IMR-90 (cell line): ENCODE measurements around the gene TBC1D16. TPM values are rescaled to one million over a fixed set of nuclear protein-coding genes. Genes with fewer than 3 reads are reported as not detected.

Experiments
- ATAC-seq: fragments of 200-7000 bp; cut with Tn5 transposase; 2 replicates; pipeline ENCODE4 v1.9.1; 2020; ENCODE audit warnings: low read depth, mild to moderate bottlenecking, moderate library complexity
- BruUV-seq: library from RNA; stranded (reverse); fragments of 400-500 nt; replicated peaks from 2 replicates; lab custom pipeline; 2021; lab: Mats Ljungman, UMichigan
- CTCF ChIA-PET: fragments of 300-600 bp; formaldehyde crosslinking; extraction: SDS; loops from one replicate; lab custom pipeline; 2021; ENCODE audit warnings: antibody characterized with exemption; lab: Yijun Ruan, JAX
- POLR2A ChIA-PET: fragments of 300-600 bp; sonication (Branson Sonifier 250); formaldehyde crosslinking; loops from one replicate; lab custom pipeline; 2022; ENCODE audit warnings: antibody characterized with exemption; ENCODE audit not compliant: unreplicated experiment; lab: Charles Lee
- DNase-seq: peaks from one replicate; pipeline ENCODE4 v3.0.0; 2013
- H2AFZ ChIP-seq: replicated peaks from 2 replicates; pipeline ENCODE3; 2013; ENCODE audit warnings: low read length, mild to moderate bottlenecking; ENCODE audit not compliant: poor library complexity
- H2AK5ac ChIP-seq: 2 replicates; pipeline ENCODE4 v1.6.1; 2013; ENCODE audit warnings: low read depth, low read length, inconsistent platforms
- H2AK9ac ChIP-seq: replicated peaks from 2 replicates; pipeline ENCODE3; 2013; ENCODE audit warnings: mild to moderate bottlenecking, low read depth, low read length, moderate library complexity; ENCODE audit not compliant: poor library complexity
- H2BK120ac ChIP-seq: 2 replicates; pipeline ENCODE4 v1.6.1; 2013; ENCODE audit warnings: low read depth, low read length, inconsistent platforms
- H2BK15ac ChIP-seq: 3 replicates; pipeline ENCODE4 v1.6.1; 2013; ENCODE audit warnings: low read depth, low read length, inconsistent platforms
- H2BK20ac ChIP-seq: 2 replicates; pipeline ENCODE4 v1.6.1; 2013; ENCODE audit warnings: low read depth, mild to moderate bottlenecking, inconsistent platforms, low read length, moderate library complexity
- H2BK5ac ChIP-seq: 2 replicates; pipeline ENCODE4 v1.6.1; 2013; ENCODE audit warnings: mild to moderate bottlenecking, low read depth, low read length, inconsistent platforms; ENCODE audit not compliant: poor library complexity, severe bottlenecking
- H3K14ac ChIP-seq: replicated peaks from 2 replicates; pipeline ENCODE4 v1.6.1; 2013; ENCODE audit warnings: low read depth, low read length, inconsistent platforms
- H3K18ac ChIP-seq: 2 replicates; pipeline ENCODE4 v1.6.1; 2013; ENCODE audit warnings: low read depth, low read length, control low read depth
- H3K23ac ChIP-seq: 2 replicates; pipeline ENCODE4 v1.6.1; 2013; ENCODE audit warnings: low read depth, low read length, inconsistent platforms
- H3K27ac ChIP-seq: 2 replicates; pipeline ENCODE4 v1.5.1; 2013; ENCODE audit warnings: mild to moderate bottlenecking, control low read depth, low read length; ENCODE audit not compliant: insufficient read depth
- H3K27me3 ChIP-seq: 2 replicates; pipeline ENCODE4 v1.6.1; 2013; ENCODE audit warnings: low read length; ENCODE audit not compliant: control insufficient read depth, insufficient read depth
- H3K36me3 ChIP-seq: 2 replicates; pipeline ENCODE4 v1.6.1; 2013; ENCODE audit warnings: low read length, mixed read lengths; ENCODE audit not compliant: control insufficient read depth, insufficient read depth
- H3K4ac ChIP-seq: 2 replicates; pipeline ENCODE4 v1.6.1; 2013; ENCODE audit warnings: low read depth, low read length, inconsistent platforms
- H3K4me1 ChIP-seq: 2 replicates; pipeline ENCODE4 v1.6.1; 2013; ENCODE audit warnings: low read length, mixed read lengths; ENCODE audit not compliant: control insufficient read depth, insufficient read depth
- H3K4me2 ChIP-seq: 2 replicates; pipeline ENCODE4 v1.6.1; 2013; ENCODE audit warnings: low read depth, mild to moderate bottlenecking, control low read depth, low read length, moderate library complexity
- H3K4me3 ChIP-seq: 2 replicates; pipeline ENCODE4 v1.5.1; 2013; ENCODE audit warnings: low read depth, mild to moderate bottlenecking, control low read depth, low read length, moderate library complexity; ENCODE audit not compliant: insufficient read depth
- H3K56ac ChIP-seq: 2 replicates; pipeline ENCODE4 v1.6.1; 2013; ENCODE audit warnings: low read length, inconsistent platforms; ENCODE audit not compliant: insufficient read depth; ENCODE audit errors: extremely low read depth
- H3K79me1 ChIP-seq, 2 experiments: 2 replicates each; pipeline ENCODE4 v1.6.1; 2013; ENCODE audit warnings: low read length in 2 of 2, inconsistent platforms in 1 of 2, low read depth in 1 of 2
- H3K9ac ChIP-seq: 2 replicates; pipeline ENCODE4 v1.6.1; 2013; ENCODE audit warnings: low read depth, low read length, control low read depth
- H3K9me1 ChIP-seq: 2 replicates; pipeline ENCODE4 v1.6.1; 2013; ENCODE audit warnings: low read length, inconsistent platforms; ENCODE audit not compliant: insufficient read depth
- H3K9me3 ChIP-seq: 2 replicates; pipeline ENCODE4 v1.6.1; 2013; ENCODE audit warnings: low read length; ENCODE audit not compliant: control insufficient read depth, insufficient read depth
- H4K20me1 ChIP-seq: 2 replicates; pipeline ENCODE4 v1.6.1; 2013; ENCODE audit warnings: low read length, inconsistent platforms; ENCODE audit not compliant: insufficient read depth
- H4K5ac ChIP-seq: 2 replicates; pipeline ENCODE4 v1.6.1; 2013; ENCODE audit warnings: mild to moderate bottlenecking, low read depth, low read length, control low read depth
- H4K8ac ChIP-seq, 2 experiments: 2 replicates each; pipeline ENCODE4 v1.6.1; 2013; ENCODE audit warnings: low read depth in 2 of 2, low read length in 2 of 2, control low read depth in 1 of 2, inconsistent platforms in 1 of 2
- H4K91ac ChIP-seq: 2 replicates; pipeline ENCODE4 v1.6.1; 2013; ENCODE audit warnings: low read depth, low read length, inconsistent platforms; ENCODE audit not compliant: insufficient read depth
- BHLHE40 ChIP-seq: fragments of 150-350 bp; IDR thresholded peaks from 2 replicates; pipeline ENCODE4 v1.6.1; 2016; ENCODE audit warnings: mild to moderate bottlenecking, low read depth, low read length
- CEBPB ChIP-seq: IDR thresholded peaks from 2 replicates; pipeline ENCODE4 v1.6.1; 2012; ENCODE audit warnings: low read depth, low read length, improper control_type of control experiment
- CHD1 ChIP-seq: IDR thresholded peaks from 2 replicates; pipeline ENCODE4 v1.6.1; 2012; ENCODE audit warnings: low read depth, low read length, improper control_type of control experiment
- CTCF ChIP-seq: conservative IDR thresholded peaks from 2 replicates; pipeline ENCODE4 v1.5.1; 2012; ENCODE audit warnings: mild to moderate bottlenecking, low read depth, low read length, improper control_type of control experiment
- ELK1 ChIP-seq: fragments of 150-350 bp; IDR thresholded peaks from 2 replicates; pipeline ENCODE4 v1.6.1; 2016; ENCODE audit warnings: low read depth, mild to moderate bottlenecking, low read length, moderate library complexity, borderline replicate concordance
- FOS ChIP-seq: fragments of 150-350 bp; IDR thresholded peaks from 2 replicates; pipeline ENCODE4 v1.6.1; 2016; ENCODE audit warnings: low read depth, low read length
- MAFK ChIP-seq: IDR thresholded peaks from 2 replicates; pipeline ENCODE4 v1.6.1; 2012; ENCODE audit warnings: low read depth, low read length, improper control_type of control experiment
- MAZ ChIP-seq: IDR thresholded peaks from 2 replicates; pipeline ENCODE4 v1.6.1; 2012; ENCODE audit warnings: low read depth, mild to moderate bottlenecking, low read length, improper control_type of control experiment, moderate library complexity, borderline replicate concordance
- MXI1 ChIP-seq: IDR thresholded peaks from 2 replicates; pipeline ENCODE4 v1.6.1; 2012; ENCODE audit warnings: low read depth, mild to moderate bottlenecking, low read length, moderate library complexity, borderline replicate concordance
- NFE2L2 ChIP-seq: fragments of 150-350 bp; IDR thresholded peaks from 2 replicates; pipeline ENCODE4 v1.6.1; 2016; ENCODE audit warnings: low read depth, mild to moderate bottlenecking, low read length
- POLR2A ChIP-seq: IDR thresholded peaks from 2 replicates; pipeline ENCODE4 v1.6.1; 2012; ENCODE audit warnings: mild to moderate bottlenecking, low read depth, low read length
- RAD21 ChIP-seq: IDR thresholded peaks from 2 replicates; pipeline ENCODE4 v1.6.1; 2012; ENCODE audit warnings: low read length, improper control_type of control experiment
- RCOR1 ChIP-seq: IDR thresholded peaks from 2 replicates; pipeline ENCODE4 v1.6.1; 2012; ENCODE audit warnings: mild to moderate bottlenecking, low read length, improper control_type of control experiment; ENCODE audit not compliant: insufficient replicate concordance
- RFX5 ChIP-seq: IDR thresholded peaks from 2 replicates; pipeline ENCODE4 v1.8.0; 2012; ENCODE audit warnings: low read depth, mild to moderate bottlenecking, low read length, moderate library complexity
- SMC3 ChIP-seq: fragments of 150-350 bp; IDR thresholded peaks from 2 replicates; pipeline ENCODE4 v1.6.1; 2016; ENCODE audit warnings: low read depth, mild to moderate bottlenecking, antibody characterized with exemption, low read length, moderate library complexity
- USF2 ChIP-seq: fragments of 150-350 bp; IDR thresholded peaks from 2 replicates; pipeline ENCODE4 v1.6.1; 2017; ENCODE audit warnings: mild to moderate bottlenecking, antibody characterized with exemption, low read length, low read depth
- WGBS, 2 experiments: methylation state at CpG; one replicate each; pipeline versions ENCODE4 v1.1.5 to v1.1.7; 2013; ENCODE audit warnings: missing lambda C conversion rate in 2 of 2; ENCODE audit not compliant: insufficient read length in 1 of 2; ENCODE audit errors: extremely low coverage in 2 of 2; 5-methylcytosine and 5-hydroxymethylcytosine counted together
- dilution Hi-C: fragments of 300-500 bp; cut with HindIII; formaldehyde crosslinking; loops from one replicate; pipeline ENCODE4 v1.14.3; 2018; ENCODE audit warnings: low sequenced_read_pairs; ENCODE audit not compliant: unreplicated experiment
- in situ Hi-C: fragments of 300-500 bp; cut with MboI; formaldehyde crosslinking; loops from 3 replicates; pipeline ENCODE4 v1.14.3; 2019; ENCODE audit warnings: low sequenced_read_pairs, inconsistent platforms, mixed read lengths
- intact Hi-C: fragments of 100-400 bp; cut with micrococcal nuclease; formaldehyde crosslinking; loops from 2 replicates; pipeline ENCODE4 v1.10.0; 2022
- polyA plus RNA-seq, 3 experiments: library from polyadenylated mRNA; depleted of rRNA; stranded (reverse); fragments of >200 nt; gene quantifications; 2 replicates each; pipeline ENCODE4 v1.2.3, GENCODE V29; 2012; ENCODE audit warnings: low replicate concordance in 1 of 3
- total RNA-seq: library from RNA; depleted of rRNA; stranded (reverse); fragments of >200 nt; gene quantifications from 2 replicates; pipeline ENCODE4 v1.2.3, GENCODE V29; 2012

Gene TBC1D16
- total and polyA plus RNA-seq, 2 of the 4 experiments (the other 2 are of a cell fraction) = 10.1 to 16.7 TPM

GRCh38 chr17:80007939-80008338 lies 27.7 kb downstream of the TBC1D16 start:
- Histone ChIP-seq H3K56ac (no peak overlapping the region), H2AK9ac (no peak overlapping the region), H3K36me3 (peaks cover 9% of the 10 kb centered on the region), H3K27me3 (no peaks in the 10 kb centered on the region), H3K18ac (no peak overlapping the region), H3K14ac (no peak overlapping the region), H3K9ac (no peak overlapping the region), H3K9me1 (no peaks in the 10 kb centered on the region), H2AFZ (no peak overlapping the region), H3K23ac (no peak overlapping the region), H3K4me3 (no peak overlapping the region), H3K79me1 (peaks cover 0 to 19% of the 10 kb centered on the region in 2 experiments; a peak in 3 of 4 replicates), H4K20me1 (peaks cover 26% of the 10 kb centered on the region), H2AK5ac (no peak overlapping the region), H3K4ac (no peak overlapping the region), H4K5ac (no peak overlapping the region), H3K4me1 (no peaks in the 10 kb centered on the region; the same call in 1 of the 2 replicates), H3K27ac (no peak overlapping the region), H2BK5ac (no peak overlapping the region), H3K4me2 (no peak overlapping the region), H4K91ac (no peak overlapping the region), H2BK20ac (no peak overlapping the region), H2BK120ac (no peak overlapping the region), H3K9me3 (no peaks in the 10 kb centered on the region), H4K8ac (no peak overlapping the region), H2BK15ac (no peak overlapping the region)
- dilution Hi-C loops (no loop called here), intact Hi-C loops (loop anchor here (1.0 to 5.0 kb wide), 3 partner anchors 74 to 254 kb away; partner anchors contain the start of genes GAA and RNF213), in situ Hi-C loops (no loop called here)
- DNase-seq = no peak
- TF ChIP-seq POLR2A (no peak), MAZ (no peak), SMC3 (no peak), MXI1 (no peak), MAFK (no peak), NFE2L2 (no peak), BHLHE40 (no peak), RFX5 (no peak), CHD1 (no peak), CTCF (no peak), USF2 (no peak), ELK1 (no peak), RAD21 (no peak), FOS (no peak), CEBPB (no peak), RCOR1 (no peak)
- BruUV-seq = no TSS peak
- ChIA-PET CTCF (interaction anchor here (1.0 to 1.2 kb wide), 5 partner anchors 10 to 163 kb away, joined by 3 to 4 read pairs (median 4); no protein-coding TSS in a partner anchor), POLR2A (no interaction called here)
- WGBS, 2 experiments = no CpG with 5 or more reads among the region's 10 CpGs
- no peak for ATAC-seq
